Psoas muscle (tissue), 8 donors: Measurements from ENCODE around the gene TMEM161A. TPM values are rescaled to one million over a fixed set of nuclear protein-coding genes. Genes with fewer than 3 reads are reported as not detected.

Experiments used
- ATAC-seq, 4 donors: fragments of 200-7000 bp; cut with Tn5 transposase; one replicate each; pipeline ENCODE4 v1.9.1; 2020; ENCODE audit warnings: moderate library complexity in 3 of 4, mild to moderate bottlenecking in 2 of 4
- DNase-seq, 2 donors: peaks; one replicate each; pipeline ENCODE4 v3.0.0-alpha.2; 2020
- H3K27ac ChIP-seq: fragments of 200-600 bp; one replicate; pipeline ENCODE4 v1.8.0; 2022
- H3K27me3 ChIP-seq, 3 donors: fragments of 200-600 bp in 1 of 3; one replicate each; pipeline versions ENCODE4 v1.6.1 to v1.8.0; 2013 to 2022; ENCODE audit warnings: low read length in 2 of 3, mild to moderate bottlenecking in 2 of 3, moderate library complexity in 1 of 3; ENCODE audit not compliant: insufficient read depth in 3 of 3
- H3K36me3 ChIP-seq, 2 donors: fragments of 200-600 bp in 1 of 2; one replicate each; pipeline versions ENCODE4 v1.6.1 to v1.8.0; 2013 to 2022; ENCODE audit warnings: low read depth in 1 of 2, mild to moderate bottlenecking in 1 of 2, moderate library complexity in 1 of 2; ENCODE audit not compliant: insufficient read depth in 1 of 2
- H3K4me1 ChIP-seq: fragments of 200-600 bp; one replicate; pipeline ENCODE4 v1.8.0; 2022
- H3K4me3 ChIP-seq: fragments of 200-600 bp; one replicate; pipeline ENCODE4 v1.8.0; 2022; ENCODE audit warnings: mild to moderate bottlenecking
- H3K9me3 ChIP-seq: fragments of 200-600 bp; one replicate; pipeline ENCODE4 v1.8.0; 2022
- WGBS, 3 donors: extraction: QIAGEN DNeasy Blood & Tissue Kit; methylation state at CpG; one replicate each; pipeline versions ENCODE4 v1.1.6 to v1.1.7; 2013; 5-methylcytosine and 5-hydroxymethylcytosine counted together
- intact Hi-C, 2 donors: fragments of 100-400 bp; cut with DNase I; formaldehyde crosslinking; loops; one replicate each; pipeline versions ENCODE4 v1.11.0 to v1.14.2; 2022
- polyA plus RNA-seq, 3 donors: library from polyadenylated mRNA; stranded (reverse); fragments of 200-250 nt; gene quantifications; one replicate each; pipeline ENCODE4 v1.2.3, GENCODE V29; 2013
- total RNA-seq, 4 donors: library from RNA; stranded (reverse); fragmentation: NEBNext Ultra II Directional in 2 of 4; extraction: Animal tissue kit (Norgen Biotek cat#: 25700) in 2 of 4; gene quantifications; one replicate each; pipeline versions ENCODE4 v1.2.1 to v1.2.4, GENCODE V29; 2021 to 2023
- TF ChIP-seq, protein P1 (sequence below): fragments of 200-600 bp; IDR thresholded peaks from one replicate; pipeline ENCODE4 v1.8.0; 2022; ENCODE audit warnings: antibody characterized with exemption
- donor health status: healthy with polysubstance abuse.
- donor health status: DM: no; HTN: no; CAD: no; lungs with moderate emphysema.
- donor health status: Bipolar disorder and iron deficiency.
- donor health status: healthy.
- donor health status: DM: yes; HTN: yes; CAD: no.
- donor health status: DM: no; HTN: no; CAD: no.
- donor health status: DM: no; HTN: no; CAD: no.
- donor health status: DM: yes; HTN: yes; CAD: no.

TMEM161A gene
- total and polyA plus RNA-seq, 7 donors: 30.2 to 61.3 (median 39.0) TPM

DNA sequence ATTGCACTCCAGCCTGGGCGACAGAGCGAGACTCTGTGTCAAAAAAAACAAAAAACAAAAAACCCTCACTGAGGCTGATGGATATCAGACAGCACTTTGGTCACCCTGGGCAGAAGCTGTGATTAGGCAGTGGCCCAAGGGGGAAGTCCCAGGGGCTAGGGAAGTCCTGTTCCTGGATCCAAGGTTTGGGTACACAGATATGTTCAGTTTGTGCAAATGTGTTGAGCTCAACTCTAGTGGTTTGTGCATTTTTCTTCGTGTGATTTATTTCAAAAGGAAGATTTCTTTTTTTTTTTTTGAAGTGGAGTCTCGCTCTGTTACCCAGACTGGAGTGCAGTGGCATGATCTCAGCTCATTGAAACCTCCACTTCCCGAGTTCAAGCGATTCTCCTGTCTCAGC, 19.5 kb upstream of the TMEM161A start:
- intact Hi-C loops: no loop called here
- Histone ChIP-seq H3K27ac (no peak overlapping the region), H3K4me1 (no peaks in the 10 kb centered on the region), H3K4me3 (no peak overlapping the region), H3K27me3 (no peaks in the 10 kb centered on the region), H3K36me3 (no peaks in the 10 kb centered on the region), H3K9me3 (no peaks in the 10 kb centered on the region)
- TF ChIP-seq, protein P1, sequence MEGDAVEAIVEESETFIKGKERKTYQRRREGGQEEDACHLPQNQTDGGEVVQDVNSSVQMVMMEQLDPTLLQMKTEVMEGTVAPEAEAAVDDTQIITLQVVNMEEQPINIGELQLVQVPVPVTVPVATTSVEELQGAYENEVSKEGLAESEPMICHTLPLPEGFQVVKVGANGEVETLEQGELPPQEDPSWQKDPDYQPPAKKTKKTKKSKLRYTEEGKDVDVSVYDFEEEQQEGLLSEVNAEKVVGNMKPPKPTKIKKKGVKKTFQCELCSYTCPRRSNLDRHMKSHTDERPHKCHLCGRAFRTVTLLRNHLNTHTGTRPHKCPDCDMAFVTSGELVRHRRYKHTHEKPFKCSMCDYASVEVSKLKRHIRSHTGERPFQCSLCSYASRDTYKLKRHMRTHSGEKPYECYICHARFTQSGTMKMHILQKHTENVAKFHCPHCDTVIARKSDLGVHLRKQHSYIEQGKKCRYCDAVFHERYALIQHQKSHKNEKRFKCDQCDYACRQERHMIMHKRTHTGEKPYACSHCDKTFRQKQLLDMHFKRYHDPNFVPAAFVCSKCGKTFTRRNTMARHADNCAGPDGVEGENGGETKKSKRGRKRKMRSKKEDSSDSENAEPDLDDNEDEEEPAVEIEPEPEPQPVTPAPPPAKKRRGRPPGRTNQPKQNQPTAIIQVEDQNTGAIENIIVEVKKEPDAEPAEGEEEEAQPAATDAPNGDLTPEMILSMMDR: no peak
- DNase-seq (no peak), ATAC-seq (no peak)
- 74 to 84% (median 78%) methylated on average over 5 to 6 of the region's 6 CpGs for whole genome bisulfite sequencing, 3 donors

DNA sequence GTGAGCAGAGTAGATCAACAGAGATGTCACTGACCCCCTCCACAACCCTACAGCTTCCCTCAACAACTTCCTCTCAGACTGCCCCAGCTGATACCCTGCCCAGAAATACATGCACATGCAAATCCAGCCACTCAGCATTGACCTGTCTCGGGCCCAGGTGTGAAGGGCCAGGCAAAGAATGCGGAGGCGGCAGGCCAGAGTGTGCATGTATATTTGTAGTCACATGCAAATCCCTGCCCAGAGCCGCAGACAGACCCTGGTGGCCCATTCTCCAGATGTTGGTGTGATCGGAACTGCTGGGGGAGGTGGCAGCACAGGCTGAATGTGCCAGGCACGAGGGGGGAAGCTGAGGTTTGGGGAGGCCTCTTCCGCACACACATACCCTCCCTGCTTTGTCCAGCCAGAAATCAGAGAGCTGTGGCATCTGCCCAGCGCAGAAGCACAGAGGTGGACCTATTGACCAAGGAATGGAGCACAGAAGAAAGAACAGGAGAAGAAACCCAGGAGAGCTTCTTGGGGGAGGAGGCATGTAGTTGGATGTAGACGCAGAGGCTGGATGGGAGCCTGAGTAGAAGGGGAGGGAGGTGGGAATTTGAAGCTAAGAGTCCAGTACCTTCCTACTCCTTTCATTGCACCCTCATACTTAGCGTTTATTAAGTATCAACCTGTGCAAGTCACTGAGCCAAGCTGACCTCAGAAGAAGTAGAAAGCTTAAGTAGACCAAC, 17.4 kb upstream of the TMEM161A start:
- intact Hi-C loops: no loop called here
- DNase-seq: no peak
- Histone ChIP-seq H3K36me3 (no peaks in the 10 kb centered on the region), H3K27me3 (no peaks in the 10 kb centered on the region), H3K9me3 (no peaks in the 10 kb centered on the region), H3K4me3 (no peak overlapping the region), H3K4me1 (no peaks in the 10 kb centered on the region), H3K27ac (no peak overlapping the region)
- TF ChIP-seq, protein P1: no peak
- 88 to 93% (median 92%) methylated on average over 10 of the region's 10 CpGs for WGBS, 3 donors
- ATAC-seq: peak in 1 of 4 donors; percentile 16

- H3K27me3 ChIP-seq: no peaks in the 10 kb centered on the region
- DNase-seq (no peak), ATAC-seq (no peak)
- TF ChIP-seq, protein P1: no peak
- H3K4me3 ChIP-seq: no peak overlapping the region
- H3K9me3 ChIP-seq: no peaks in the 10 kb centered on the region
- intact Hi-C loops: no loop called here
- no peaks in the 10 kb centered on the region for H3K36me3 ChIP-seq
- H3K27ac ChIP-seq: no peak overlapping the region
- H3K4me1 ChIP-seq: no peaks in the 10 kb centered on the region
- 93 to 95% (median 93%) methylated on average over 6 of the region's 6 CpGs for WGBS, 3 donors
These were observed 16.7 kb upstream of the TMEM161A start for GRCh38 chr19:19154768-19155494.

- TF ChIP-seq, protein P1: no peak
- Histone ChIP-seq H3K27ac (no peak overlapping the region), H3K9me3 (no peaks in the 10 kb centered on the region), H3K4me3 (no peak overlapping the region), H3K36me3 (peaks cover 0 to 5% of the 10 kb centered on the region in 2 donors), H3K4me1 (no peaks in the 10 kb centered on the region), H3K27me3 (no peaks in the 10 kb centered on the region)
- no peak for ATAC-seq
- 75 to 76% (median 76%) methylated on average over 12 to 13 of the region's 13 CpGs for WGBS, 3 donors
- DNase-seq: no peak
- intact Hi-C loops: no loop called here
These were observed 14.5 kb upstream of the TMEM161A start for GRCh38 chr19:19152668-19153384.
